ENCODE measurements around the gene KDM2A. TPM values are rescaled to one million over a fixed set of nuclear protein-coding genes. Genes with fewer than 3 reads are reported as not detected.

KDM2A gene
- total RNA-seq, 1 experiment from 2014 or later: 120 TPM

DNA sequence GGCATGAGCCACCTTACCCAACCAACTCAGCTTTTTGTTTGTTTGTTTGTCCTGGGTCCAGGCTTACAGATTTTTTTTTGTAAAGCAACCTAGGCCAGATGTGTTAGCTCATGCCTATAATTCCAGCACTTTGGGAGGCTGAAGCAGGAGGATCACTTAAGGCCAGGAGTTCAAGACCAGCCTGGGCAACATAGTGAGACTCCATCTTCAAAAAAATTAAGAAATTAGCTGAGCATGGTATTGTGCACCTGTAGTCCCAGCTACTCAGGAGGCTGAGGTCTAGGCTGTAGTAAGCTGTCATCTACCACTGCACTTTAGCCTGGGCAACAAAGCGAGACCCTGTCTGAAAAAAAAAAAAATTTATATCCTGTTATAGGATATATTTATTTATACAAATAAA is 118.5 kb downstream of the KDM2A start:
- TF ChIP-seq, protein P1, sequence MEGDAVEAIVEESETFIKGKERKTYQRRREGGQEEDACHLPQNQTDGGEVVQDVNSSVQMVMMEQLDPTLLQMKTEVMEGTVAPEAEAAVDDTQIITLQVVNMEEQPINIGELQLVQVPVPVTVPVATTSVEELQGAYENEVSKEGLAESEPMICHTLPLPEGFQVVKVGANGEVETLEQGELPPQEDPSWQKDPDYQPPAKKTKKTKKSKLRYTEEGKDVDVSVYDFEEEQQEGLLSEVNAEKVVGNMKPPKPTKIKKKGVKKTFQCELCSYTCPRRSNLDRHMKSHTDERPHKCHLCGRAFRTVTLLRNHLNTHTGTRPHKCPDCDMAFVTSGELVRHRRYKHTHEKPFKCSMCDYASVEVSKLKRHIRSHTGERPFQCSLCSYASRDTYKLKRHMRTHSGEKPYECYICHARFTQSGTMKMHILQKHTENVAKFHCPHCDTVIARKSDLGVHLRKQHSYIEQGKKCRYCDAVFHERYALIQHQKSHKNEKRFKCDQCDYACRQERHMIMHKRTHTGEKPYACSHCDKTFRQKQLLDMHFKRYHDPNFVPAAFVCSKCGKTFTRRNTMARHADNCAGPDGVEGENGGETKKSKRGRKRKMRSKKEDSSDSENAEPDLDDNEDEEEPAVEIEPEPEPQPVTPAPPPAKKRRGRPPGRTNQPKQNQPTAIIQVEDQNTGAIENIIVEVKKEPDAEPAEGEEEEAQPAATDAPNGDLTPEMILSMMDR (conservative IDR thresholded peaks at IDR 0.05): no peak
- no peak for TF ChIP-seq EZH2 (IDR thresholded peaks at IDR 0.05; ENCODE audit: low read depth)
- Histone ChIP-seq H3K27ac (no peak overlapping the region), H3K79me2 (ENCODE audit: low read depth) (peaks cover 46% of the 10 kb centered on the region), H3K9me3 (ENCODE audit: insufficient read depth, low read depth) (no peaks in the 10 kb centered on the region), H4K20me1 (ENCODE audit: insufficient read depth) (peaks cover 13% of the 10 kb centered on the region), H3K4me2 (no peak overlapping the region), H3K9me2 (ENCODE audit: insufficient read depth) (no peaks in the 10 kb centered on the region), H3K36me3 (ENCODE audit: low read depth) (peaks cover 15% of the 10 kb centered on the region), H2AFZ (no peak overlapping the region), H3K4me3 (no peak overlapping the region), H3K4me1 (replicated peaks; ENCODE audit: insufficient read depth) (peaks cover 33% of the 10 kb centered on the region), H3K27me3 (ENCODE audit: insufficient read depth, low read depth) (no peaks in the 10 kb centered on the region), H3F3A (ENCODE audit: insufficient read depth, low read depth) (peaks cover 51% of the 10 kb centered on the region)
- intact Hi-C loops (cut with micrococcal nuclease; ENCODE audit: unreplicated experiment): no loop called here
- CTCF ChIA-PET: no interaction called here
- DNase-seq: no peak
- POLR2A ChIA-PET (ENCODE audit: unreplicated experiment): no interaction called here
- no TSS peak for BruUV-seq (replicated peaks)

DNA sequence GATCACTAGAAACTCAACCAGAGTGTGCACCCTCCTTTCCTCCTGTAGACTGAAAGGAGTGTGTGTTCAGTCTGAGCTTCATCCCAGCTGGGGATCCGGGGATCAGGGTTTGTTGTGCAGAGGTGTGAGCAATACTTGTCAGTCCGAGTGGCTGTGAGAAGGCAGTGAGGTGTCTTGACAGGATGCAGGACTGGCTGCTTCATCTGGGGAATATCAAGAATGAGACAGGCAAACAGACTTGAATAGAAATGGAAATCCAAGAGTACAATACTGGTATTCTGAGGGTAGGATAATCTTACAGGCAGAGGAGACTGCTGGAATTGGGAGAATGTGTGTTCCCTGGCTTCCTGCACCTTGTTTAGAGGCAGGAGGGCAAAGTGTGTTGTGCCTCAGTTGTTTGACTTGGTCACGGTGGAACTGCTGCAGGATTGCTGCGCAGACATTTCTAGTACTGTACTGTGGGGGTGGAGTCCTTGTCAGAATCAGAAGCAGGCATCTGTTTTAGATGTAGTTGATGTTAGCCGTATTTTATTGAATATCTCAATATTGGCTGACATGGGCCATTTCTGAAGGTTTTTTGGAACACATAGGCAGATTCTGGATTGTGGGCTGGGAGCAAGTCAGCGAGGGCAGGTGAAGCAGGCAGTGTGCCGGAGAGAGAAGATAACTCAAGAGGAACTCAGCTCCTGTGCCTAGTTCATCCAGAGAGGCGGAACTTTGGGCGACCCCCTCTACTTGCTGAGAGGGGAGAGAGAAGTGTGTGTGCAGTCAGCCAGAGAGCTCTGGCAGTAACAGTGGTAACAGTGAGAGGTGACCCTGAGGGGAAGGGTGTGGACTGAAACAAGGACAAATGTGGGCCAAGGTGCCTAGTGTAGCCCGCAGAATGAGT is 120.1 kb downstream of the KDM2A start:
- Histone ChIP-seq H3K9me3 (ENCODE audit: insufficient read depth, low read depth) (no peaks in the 10 kb centered on the region), H3F3A (ENCODE audit: insufficient read depth, low read depth) (peaks cover 64% of the 10 kb centered on the region), H2AFZ (no peak overlapping the region), H3K36me3 (ENCODE audit: low read depth) (peaks cover 21% of the 10 kb centered on the region), H3K27ac (peak overlapping the region; percentile 58), H3K4me2 (peak overlapping the region; percentile 79), H3K27me3 (ENCODE audit: insufficient read depth, low read depth) (no peaks in the 10 kb centered on the region), H3K79me2 (ENCODE audit: low read depth) (peaks cover 60% of the 10 kb centered on the region), H3K9me2 (ENCODE audit: insufficient read depth) (no peaks in the 10 kb centered on the region), H4K20me1 (ENCODE audit: insufficient read depth) (peaks cover 22% of the 10 kb centered on the region), H3K4me1 (replicated peaks; ENCODE audit: insufficient read depth) (peaks cover 48% of the 10 kb centered on the region), H3K4me3 (peak overlapping the region; percentile 40; the same call in 1 of the 2 replicates)
- ChIA-PET CTCF (interaction anchor here (0.5 to 0.7 kb wide), 2 partner anchors 64 to 390 kb away, joined by 3 to 7 read pairs; partner anchors contain the start of genes NUDT8 and SSH3), POLR2A (ENCODE audit: unreplicated experiment) (interaction anchor here (0.5 to 1.2 kb wide), 16 partner anchors 10 to 1126 kb away, joined by 3 to 19 read pairs (median 5); partner anchors contain the start of genes KDM2A and POLD4)
- no peak for DNase-seq
- intact Hi-C loops (cut with micrococcal nuclease; ENCODE audit: unreplicated experiment): loop anchor here (2.0 kb wide), 2 partner anchors 24 to 184 kb away; no protein-coding TSS in a partner anchor
- TF ChIP-seq, protein P1 (conservative IDR thresholded peaks at IDR 0.05): no peak
- no peak for TF ChIP-seq EZH2 (IDR thresholded peaks at IDR 0.05; ENCODE audit: low read depth)
- no TSS peak for BruUV-seq (replicated peaks)

DNA sequence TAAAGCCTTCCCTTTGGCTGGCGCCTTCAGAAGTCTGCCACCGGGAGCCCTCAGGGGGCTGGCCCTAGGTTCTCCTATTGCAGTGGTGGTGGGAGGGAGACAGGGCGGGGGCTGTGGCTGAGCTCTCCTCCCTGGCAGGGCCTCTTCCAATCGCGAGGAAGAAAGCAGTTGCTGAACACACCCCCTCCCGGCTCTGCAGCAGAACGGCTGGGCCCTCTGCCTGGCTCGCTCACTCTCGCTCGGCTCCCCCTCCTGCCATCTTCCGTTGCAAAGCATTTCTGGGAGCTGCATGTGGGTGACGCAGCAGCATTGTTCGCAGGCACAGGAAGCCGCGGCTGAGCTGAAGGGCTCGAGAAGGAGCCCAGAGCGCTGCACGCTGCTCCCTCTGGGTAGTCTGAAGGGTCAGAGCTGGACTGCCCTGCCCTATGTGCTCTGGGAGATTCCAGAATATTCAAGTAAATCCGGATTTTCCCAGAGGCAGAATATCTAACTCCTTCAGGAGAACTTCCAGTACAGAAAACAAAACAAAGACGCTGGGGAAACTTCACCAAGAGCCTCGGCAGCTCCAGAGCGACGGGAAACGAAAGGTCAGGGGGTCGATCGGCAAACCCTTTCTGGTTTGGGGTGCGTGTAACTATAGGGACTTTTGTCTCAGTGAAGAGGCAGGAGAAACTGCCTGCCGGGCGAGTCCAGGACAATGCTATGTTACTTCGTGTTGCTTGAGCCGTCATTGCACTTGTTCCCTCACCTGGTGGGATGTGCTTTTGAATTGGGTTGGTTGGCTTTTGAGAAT is 120.9 kb downstream of the KDM2A start:
- Histone ChIP-seq H3K4me1 (replicated peaks; ENCODE audit: insufficient read depth) (peaks cover 54% of the 10 kb centered on the region), H3K79me2 (ENCODE audit: low read depth) (peaks cover 63% of the 10 kb centered on the region), H3K27me3 (ENCODE audit: insufficient read depth, low read depth) (no peaks in the 10 kb centered on the region), H4K20me1 (ENCODE audit: insufficient read depth) (peaks cover 22% of the 10 kb centered on the region), H3K9me3 (ENCODE audit: insufficient read depth, low read depth) (no peaks in the 10 kb centered on the region), H3F3A (ENCODE audit: insufficient read depth, low read depth) (peaks cover 69% of the 10 kb centered on the region), H3K4me3 (peak overlapping the region; percentile 82), H3K4me2 (peak overlapping the region; percentile 92), H3K27ac (peak overlapping the region; percentile 80), H3K36me3 (ENCODE audit: low read depth) (peaks cover 22% of the 10 kb centered on the region), H2AFZ (no peak overlapping the region), H3K9me2 (ENCODE audit: insufficient read depth) (no peaks in the 10 kb centered on the region)
- ChIA-PET POLR2A (ENCODE audit: unreplicated experiment) (interaction anchor here (0.5 to 1.2 kb wide), 23 partner anchors 9 to 1127 kb away, joined by 3 to 19 read pairs (median 5); partner anchors contain the start of genes KDM2A and POLD4), CTCF (interaction anchor here (0.5 to 0.7 kb wide), 2 partner anchors 63 to 389 kb away, joined by 3 to 7 read pairs; partner anchors contain the start of genes NUDT8 and SSH3)
- TSS peak; percentile 75 for BruUV-seq (replicated peaks)
- no peak for TF ChIP-seq EZH2 (IDR thresholded peaks at IDR 0.05; ENCODE audit: low read depth)
- TF ChIP-seq, protein P1 (conservative IDR thresholded peaks at IDR 0.05): no peak
- intact Hi-C loops (cut with micrococcal nuclease; ENCODE audit: unreplicated experiment): loop anchor here (2.0 to 10.0 kb wide), 6 partner anchors 23 to 342 kb away; partner anchors contain the start of genes CLCF1, GSTP1 and PC
- DNase-seq: peak; percentile 99
